ENCODE measurements around the gene JUN.

JUN gene

DNA sequence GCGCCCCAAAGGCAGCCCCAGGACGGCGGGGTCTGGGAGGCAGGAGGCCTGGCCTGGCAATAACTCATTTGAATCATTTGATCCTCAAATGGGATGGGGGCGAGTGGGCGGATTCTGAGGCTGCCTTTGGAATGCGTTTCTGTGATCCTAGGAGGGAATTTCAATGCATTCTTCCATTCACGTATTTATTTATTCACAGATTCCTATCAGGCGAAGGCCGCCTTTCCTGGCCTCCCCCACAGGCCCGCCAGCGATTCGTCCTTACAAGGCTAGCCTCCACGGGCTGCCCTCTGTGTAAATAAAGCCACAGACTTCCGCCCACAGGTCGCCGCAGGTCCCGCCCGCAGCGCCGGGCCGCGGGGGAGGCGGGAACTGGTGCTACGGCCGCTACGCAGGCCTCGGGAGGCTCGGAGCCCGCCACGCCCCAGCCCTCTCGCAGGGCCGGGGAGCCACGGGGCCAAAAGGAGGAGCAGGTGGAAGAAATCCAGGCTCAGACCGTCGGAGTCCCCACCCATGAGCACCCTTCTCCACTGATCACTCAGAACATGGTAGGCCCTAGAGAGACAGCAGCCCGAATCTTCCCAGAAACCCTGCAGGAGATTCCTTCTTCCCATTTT, 31.3 kb upstream of the JUN start (continued):
- peak; percentile 82 for TF ChIP-seq SP3 (tag by site-specific recombination; IDR thresholded peaks at IDR 0.05)
- peak; percentile 97 for TF ChIP-seq EGR2 (tag by site-specific recombination; IDR thresholded peaks at IDR 0.05; ENCODE audit: low read depth)
- TF ChIP-seq ZNF157 (tag by site-specific recombination; IDR thresholded peaks at IDR 0.05): no peak
- no peak for TF ChIP-seq ZNF23 (tag by site-specific recombination; IDR thresholded peaks at IDR 0.05; ENCODE audit: borderline replicate concordance)
- TF ChIP-seq ZNF561 (tag by site-specific recombination; IDR thresholded peaks at IDR 0.05; ENCODE audit: borderline replicate concordance): no peak; the same call in 1 of the 2 replicates
- TF ChIP-seq SP2 (tag by site-specific recombination; IDR thresholded peaks at IDR 0.05): peak; percentile 88
- TF ChIP-seq ZNF2 (tag by site-specific recombination; IDR thresholded peaks at IDR 0.05): no peak
- TF ChIP-seq ZNF571 (tag by site-specific recombination; IDR thresholded peaks at IDR 0.05): no peak
- TF ChIP-seq, protein P1, sequence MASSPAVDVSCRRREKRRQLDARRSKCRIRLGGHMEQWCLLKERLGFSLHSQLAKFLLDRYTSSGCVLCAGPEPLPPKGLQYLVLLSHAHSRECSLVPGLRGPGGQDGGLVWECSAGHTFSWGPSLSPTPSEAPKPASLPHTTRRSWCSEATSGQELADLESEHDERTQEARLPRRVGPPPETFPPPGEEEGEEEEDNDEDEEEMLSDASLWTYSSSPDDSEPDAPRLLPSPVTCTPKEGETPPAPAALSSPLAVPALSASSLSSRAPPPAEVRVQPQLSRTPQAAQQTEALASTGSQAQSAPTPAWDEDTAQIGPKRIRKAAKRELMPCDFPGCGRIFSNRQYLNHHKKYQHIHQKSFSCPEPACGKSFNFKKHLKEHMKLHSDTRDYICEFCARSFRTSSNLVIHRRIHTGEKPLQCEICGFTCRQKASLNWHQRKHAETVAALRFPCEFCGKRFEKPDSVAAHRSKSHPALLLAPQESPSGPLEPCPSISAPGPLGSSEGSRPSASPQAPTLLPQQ (tag by site-specific recombination; IDR thresholded peaks at IDR 0.05): no peak; the same call in 1 of the 2 replicates
- TF ChIP-seq OVOL3 (tag by site-specific recombination; IDR thresholded peaks at IDR 0.05): no peak
- no peak for TF ChIP-seq MYNN (tag by site-specific recombination; IDR thresholded peaks at IDR 0.05; ENCODE audit: borderline replicate concordance)
- TF ChIP-seq ZXDB (tag by site-specific recombination; IDR thresholded peaks at IDR 0.05): peak; percentile 93
- TF ChIP-seq ZNF366 (tag by site-specific recombination; conservative IDR thresholded peaks at IDR 0.05): no peak
- no peak for TF ChIP-seq ZNF37A (tag by site-specific recombination; IDR thresholded peaks at IDR 0.05)
- TF ChIP-seq SCRT2 (tag by site-specific recombination; IDR thresholded peaks at IDR 0.05): no peak; the same call in 1 of the 2 replicates
- TF ChIP-seq ZNF133 (tag by site-specific recombination; IDR thresholded peaks at IDR 0.05): no peak
- TF ChIP-seq ZSCAN16 (tag by site-specific recombination; IDR thresholded peaks at IDR 0.05): no peak
- no peak for TF ChIP-seq GLI4 (tag by site-specific recombination; IDR thresholded peaks at IDR 0.05)
- TF ChIP-seq GLIS2 (tag by site-specific recombination; IDR thresholded peaks at IDR 0.05): peak; percentile 87
- peak; percentile 98 for TF ChIP-seq GLIS1 (tag by site-specific recombination; IDR thresholded peaks at IDR 0.05)
- TF ChIP-seq, protein P2, sequence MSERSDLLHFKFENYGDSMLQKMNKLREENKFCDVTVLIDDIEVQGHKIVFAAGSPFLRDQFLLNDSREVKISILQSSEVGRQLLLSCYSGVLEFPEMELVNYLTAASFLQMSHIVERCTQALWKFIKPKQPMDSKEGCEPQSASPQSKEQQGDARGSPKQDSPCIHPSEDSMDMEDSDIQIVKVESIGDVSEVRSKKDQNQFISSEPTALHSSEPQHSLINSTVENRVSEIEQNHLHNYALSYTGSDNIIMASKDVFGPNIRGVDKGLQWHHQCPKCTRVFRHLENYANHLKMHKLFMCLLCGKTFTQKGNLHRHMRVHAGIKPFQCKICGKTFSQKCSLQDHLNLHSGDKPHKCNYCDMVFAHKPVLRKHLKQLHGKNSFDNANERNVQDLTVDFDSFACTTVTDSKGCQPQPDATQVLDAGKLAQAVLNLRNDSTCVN (tag by site-specific recombination; optimal IDR thresholded peaks at IDR 0.05): peak; percentile 48
- no peak for TF ChIP-seq ZNF654 (tag by site-specific recombination; IDR thresholded peaks at IDR 0.05; ENCODE audit: low read depth)
- TF ChIP-seq ZFP3 (tag by site-specific recombination; IDR thresholded peaks at IDR 0.05; ENCODE audit: low read depth): no peak
- no peak for TF ChIP-seq ZBTB1 (tag by site-specific recombination; IDR thresholded peaks at IDR 0.05)
- TF ChIP-seq, protein P3, sequence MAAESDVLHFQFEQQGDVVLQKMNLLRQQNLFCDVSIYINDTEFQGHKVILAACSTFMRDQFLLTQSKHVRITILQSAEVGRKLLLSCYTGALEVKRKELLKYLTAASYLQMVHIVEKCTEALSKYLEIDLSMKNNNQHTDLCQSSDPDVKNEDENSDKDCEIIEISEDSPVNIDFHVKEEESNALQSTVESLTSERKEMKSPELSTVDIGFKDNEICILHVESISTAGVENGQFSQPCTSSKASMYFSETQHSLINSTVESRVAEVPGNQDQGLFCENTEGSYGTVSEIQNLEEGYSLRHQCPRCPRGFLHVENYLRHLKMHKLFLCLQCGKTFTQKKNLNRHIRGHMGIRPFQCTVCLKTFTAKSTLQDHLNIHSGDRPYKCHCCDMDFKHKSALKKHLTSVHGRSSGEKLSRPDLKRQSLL (tag by site-specific recombination; IDR thresholded peaks at IDR 0.05): no peak
- no peak; the same call in 1 of the 2 replicates for TF ChIP-seq KLF7 (tag by site-specific recombination; IDR thresholded peaks at IDR 0.05; ENCODE audit: borderline replicate concordance)
- no peak for TF ChIP-seq ZBTB48 (tag by site-specific recombination; IDR thresholded peaks at IDR 0.05)
- TF ChIP-seq ZNF211 (tag by site-specific recombination; IDR thresholded peaks at IDR 0.05; ENCODE audit: low read depth): no peak
- TF ChIP-seq ZNF354C (tag by site-specific recombination; IDR thresholded peaks at IDR 0.05; ENCODE audit: borderline replicate concordance, low read depth): no peak
- TF ChIP-seq ZNF768 (tag by site-specific recombination; IDR thresholded peaks at IDR 0.05): no peak
- no peak for TF ChIP-seq ZNF24 (tag by site-specific recombination; IDR thresholded peaks at IDR 0.05)
- peak; percentile 93 for TF ChIP-seq SP7 (tag by site-specific recombination; IDR thresholded peaks at IDR 0.05)
- peak; percentile 89 for TF ChIP-seq ZBTB8A (tag by site-specific recombination; IDR thresholded peaks at IDR 0.05)
- peak; percentile 76 for TF ChIP-seq ZSCAN30 (tag by site-specific recombination; IDR thresholded peaks at IDR 0.05)
- no peak for TF ChIP-seq MZF1 (tag by site-specific recombination; IDR thresholded peaks at IDR 0.05; ENCODE audit: borderline replicate concordance)
- TF ChIP-seq ZNF76 (tag by site-specific recombination; IDR thresholded peaks at IDR 0.05; ENCODE audit: borderline replicate concordance, low read depth): peak; percentile 65
- TF ChIP-seq BCL11A (tag by site-specific recombination; IDR thresholded peaks at IDR 0.05; ENCODE audit: low read depth): no peak
- TF ChIP-seq ZNF335 (tag by site-specific recombination; conservative IDR thresholded peaks at IDR 0.05): peak; percentile 90
- TF ChIP-seq ZNF175 (tag by site-specific recombination; IDR thresholded peaks at IDR 0.05): no peak
- TF ChIP-seq ZNF10 (tag by site-specific recombination; IDR thresholded peaks at IDR 0.05): peak; percentile 86
- TF ChIP-seq ZNF548 (tag by site-specific recombination; IDR thresholded peaks at IDR 0.05): no peak
